GM18505 (cell line): ENCODE data around the gene RSU1.

Source experiments
- ATAC-seq: cut with Tn5 transposase; IDR thresholded peaks from one replicate; pipeline ENCODE4 v1.9.1; 2021; ENCODE audit not compliant: unreplicated experiment
- POLR2A ChIP-seq: IDR thresholded peaks from 4 replicates; pipeline ENCODE4 v1.6.1; 2011; ENCODE audit warnings: borderline replicate concordance; ENCODE audit not compliant: insufficient read depth, insufficient read length; ENCODE audit errors: extremely low read depth

Gene RSU1

GRCh38 chr10:16686054-16686902 lies 130.9 kb downstream of the RSU1 start:
- no peak for TF ChIP-seq POLR2A
- ATAC-seq = no peak

- no peak for ATAC-seq
- TF ChIP-seq POLR2A = no peak
Measured at GRCh38 chr10:16685551-16685950, 131.7 kb downstream of the RSU1 start.

- no peak for ATAC-seq
- no peak for TF ChIP-seq POLR2A
Measured at GRCh38 chr10:16681521-16681920, 135.7 kb downstream of the RSU1 start.

- no peak for TF ChIP-seq POLR2A
- ATAC-seq = no peak
Measured at GRCh38 chr10:16679511-16679910, 137.7 kb downstream of the RSU1 start.

GRCh38 chr10:16675334-16675733 lies 141.9 kb downstream of the RSU1 start:
- no peak for TF ChIP-seq POLR2A
- ATAC-seq = no peak

GRCh38 chr10:16674147-16674703 lies 143.0 kb downstream of the RSU1 start:
- no peak for ATAC-seq

GRCh38 chr10:16673443-16673842 lies 143.8 kb downstream of the RSU1 start:
- TF ChIP-seq POLR2A = no peak
- ATAC-seq = no peak

More at GRCh38 chr10:16674147-16674703, 143.0 kb downstream of the RSU1 start:
- no peak for TF ChIP-seq POLR2A

- TF ChIP-seq POLR2A = no peak
Measured at GRCh38 chr10:16663444-16663843, 153.8 kb downstream of the RSU1 start.

GRCh38 chr10:16662923-16663322 lies 154.3 kb downstream of the RSU1 start:
- ATAC-seq = no peak
- no peak for TF ChIP-seq POLR2A

More at GRCh38 chr10:16663444-16663843, 153.8 kb downstream of the RSU1 start:
- ATAC-seq = no peak

- no peak for ATAC-seq
- TF ChIP-seq POLR2A = no peak
Measured at GRCh38 chr10:16656895-16657294, 160.3 kb downstream of the RSU1 start.

- ATAC-seq = no peak
- no peak for TF ChIP-seq POLR2A
Measured at GRCh38 chr10:16653224-16653623, 164.0 kb downstream of the RSU1 start.

- TF ChIP-seq POLR2A = no peak
- ATAC-seq = no peak
Measured at GRCh38 chr10:16652154-16652553, 165.1 kb downstream of the RSU1 start.

GRCh38 chr10:16649757-16650156 lies 167.5 kb downstream of the RSU1 start:
- no peak for TF ChIP-seq POLR2A
- no peak for ATAC-seq

- ATAC-seq = no peak
- no peak for TF ChIP-seq POLR2A
Measured at GRCh38 chr10:16648366-16648765, 168.9 kb downstream of the RSU1 start.
